GM18499 (cell line): ENCODE results near the gene SMIM15.
A peak's percentile ranks its signal among the peaks of the same experiment; 100 is the strongest.
"Not testable (repeated sequence)": the region's sequence is repeated elsewhere in the genome, so short reads cannot be mapped to it uniquely, and the experiment has no call there.

ENCODE experiments used
- ATAC-seq: cut with Tn5 transposase; IDR thresholded peaks from one replicate; pipeline ENCODE4 v1.9.1; 2021; ENCODE audit warnings: moderate number of reproducible peaks; ENCODE audit not compliant: insufficient read depth, unreplicated experiment

Gene SMIM15

DNA sequence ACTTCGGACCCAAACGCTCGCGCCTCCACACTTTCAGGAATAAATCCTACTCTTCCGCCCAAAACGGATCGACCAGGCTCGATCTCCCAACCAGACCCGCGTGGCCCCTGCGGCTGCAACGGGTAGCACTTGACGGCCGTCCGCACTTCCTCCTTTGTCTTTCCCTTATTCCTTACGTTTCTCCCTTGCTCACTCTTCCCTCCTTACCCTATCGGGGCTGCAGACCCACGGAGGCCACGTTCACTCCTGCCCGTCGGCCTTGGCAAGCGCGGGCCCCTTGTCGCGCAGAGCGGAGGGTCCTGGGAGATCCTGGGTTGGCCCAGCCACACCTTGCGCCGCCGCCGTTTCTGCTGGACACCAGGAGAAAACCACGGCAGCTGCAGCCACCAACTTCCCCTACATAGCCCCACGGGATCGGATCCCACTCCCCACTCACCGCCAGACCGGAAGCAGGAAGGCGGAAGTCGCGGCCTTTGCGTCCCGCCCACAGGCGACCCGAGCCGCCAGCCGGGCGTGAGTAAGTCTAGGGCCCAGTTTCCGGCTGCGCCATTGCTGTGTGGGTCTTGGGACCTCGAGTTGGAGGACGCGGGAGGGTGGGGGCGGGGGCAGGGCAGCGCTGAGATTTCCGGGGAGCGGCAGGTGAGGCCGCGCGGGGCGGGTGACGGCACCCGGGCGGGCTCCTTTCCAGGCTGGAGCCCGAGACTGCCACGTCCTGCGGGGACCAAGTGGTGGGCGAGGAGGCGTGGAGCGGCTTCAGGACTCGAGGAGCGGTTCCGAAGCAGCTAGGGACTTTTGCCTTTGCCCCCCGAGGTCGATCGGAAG, at the start of gene SMIM15:
TSS of gene SMIM15 (minus strand) at position 459 of the 822 bp plus-strand sequence. CDS start 2,297 bp downstream, outside the sequence.
- ATAC-seq: peak; percentile 85

DNA sequence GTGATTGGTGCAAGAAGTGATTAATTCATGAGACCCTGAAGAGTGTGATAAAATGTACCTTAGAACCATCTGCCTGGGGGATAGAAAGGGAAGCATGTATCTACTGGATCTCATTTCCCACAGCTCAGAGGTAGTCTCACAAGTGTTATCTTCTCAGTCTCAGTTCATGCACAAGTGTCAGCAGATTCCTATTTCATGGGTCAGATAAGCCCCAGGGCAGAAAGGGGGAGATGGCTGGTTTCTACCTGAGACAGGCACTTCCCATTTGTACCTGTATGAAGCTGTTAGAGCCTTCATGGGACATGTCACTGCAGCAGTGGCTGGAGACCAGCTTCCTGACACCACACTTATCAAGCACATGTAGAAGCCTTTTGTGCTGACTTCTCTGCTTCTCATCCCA, 45.6 kb upstream of the SMIM15 start:
- no peak for ATAC-seq

GRCh38 chr5:61205013-61205412, 42.7 kb upstream of the SMIM15 start:
- ATAC-seq: no peak

- ATAC-seq: no peak
Measured at GRCh38 chr5:61202213-61202612, 39.9 kb upstream of the SMIM15 start.

- ATAC-seq: no peak
Measured at GRCh38 chr5:61200582-61201155, 38.4 kb upstream of the SMIM15 start.

- no peak for ATAC-seq
Measured at GRCh38 chr5:61198606-61199005, 36.3 kb upstream of the SMIM15 start.

GRCh38 chr5:61187826-61188225, 25.6 kb upstream of the SMIM15 start:
- ATAC-seq: not testable (repeated sequence)

GRCh38 chr5:61187352-61187751, 25.1 kb upstream of the SMIM15 start:
- ATAC-seq: not testable (repeated sequence)

DNA sequence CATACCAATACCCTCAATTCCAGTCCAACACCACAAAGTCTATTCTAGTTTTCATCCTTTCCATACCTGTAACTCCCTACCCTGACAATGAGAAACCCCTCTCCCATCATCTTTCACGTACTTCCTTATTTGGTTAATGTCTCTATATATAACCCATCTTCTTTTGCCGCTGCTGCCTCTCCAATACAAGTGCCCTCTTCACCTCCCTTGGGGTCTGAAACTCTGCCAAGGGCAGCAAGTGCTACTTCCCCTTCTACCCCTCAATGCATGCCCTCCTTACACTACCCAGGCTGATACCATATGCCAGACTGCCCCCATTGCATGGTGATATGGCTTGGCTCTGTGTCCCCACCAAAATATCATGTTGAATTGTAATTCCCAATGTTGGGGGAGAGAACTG, 24.4 kb upstream of the SMIM15 start:
- ATAC-seq: no peak

GRCh38 chr5:61184708-61185107, 22.4 kb upstream of the SMIM15 start:
- no peak for ATAC-seq

DNA sequence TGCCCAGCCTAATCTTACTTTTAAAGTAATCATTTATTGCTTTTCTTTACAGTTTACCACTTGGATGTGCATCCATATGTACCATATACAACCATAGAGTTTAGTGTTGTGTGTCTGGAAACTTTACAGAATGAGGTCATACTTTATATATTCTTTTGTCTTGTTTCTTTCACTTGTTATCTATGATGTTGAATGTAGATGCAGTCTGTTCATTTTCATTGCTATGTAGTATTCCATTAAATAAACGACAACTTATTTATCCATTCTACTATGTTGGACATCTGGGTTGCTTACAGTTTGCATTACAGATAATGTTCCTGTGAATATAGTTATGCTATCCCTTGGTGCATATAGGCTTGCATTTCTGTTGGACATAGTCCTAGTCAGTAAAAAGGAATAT, 21.3 kb upstream of the SMIM15 start:
- ATAC-seq: no peak

DNA sequence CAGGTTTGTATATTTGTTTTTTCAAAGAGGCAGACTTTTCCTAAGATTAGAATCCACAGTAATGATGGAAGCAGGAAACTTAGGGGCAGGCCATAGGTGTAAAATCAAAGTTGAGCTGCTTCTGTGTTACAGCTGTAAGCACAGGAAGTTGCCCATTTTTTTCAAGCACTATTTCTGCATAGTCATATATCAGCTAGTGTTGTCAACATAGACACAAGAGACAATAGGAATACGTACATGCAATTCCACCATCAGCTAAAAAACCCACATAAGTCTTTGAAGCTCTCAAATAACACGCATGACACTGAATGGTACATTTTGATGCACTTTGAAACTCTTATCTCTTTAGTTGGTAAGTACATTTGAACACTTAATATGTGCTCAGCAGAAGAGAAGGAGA, 20.2 kb upstream of the SMIM15 start:
- ATAC-seq: no peak

DNA sequence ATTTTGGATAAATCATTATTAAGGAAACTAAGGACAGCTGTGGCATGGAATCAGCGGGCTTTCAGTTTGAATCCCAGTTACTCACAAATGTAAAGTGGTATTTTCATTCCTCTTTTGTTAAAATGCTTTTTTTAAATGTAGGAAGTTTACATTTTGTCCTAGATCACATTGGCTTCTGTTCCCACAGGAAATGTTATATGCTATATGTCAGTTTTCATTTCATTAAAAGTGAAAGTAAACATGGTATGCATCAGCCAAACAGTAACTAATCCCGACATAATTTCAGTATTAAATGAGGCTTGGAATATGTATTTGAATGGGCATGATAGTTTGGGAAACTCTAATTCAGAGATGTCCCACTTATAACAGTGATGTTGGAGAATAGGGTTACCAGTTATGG, 18.6 kb upstream of the SMIM15 start:
- no peak for ATAC-seq

- ATAC-seq: no peak
Measured at GRCh38 chr5:61178702-61179101, 16.4 kb upstream of the SMIM15 start.

DNA sequence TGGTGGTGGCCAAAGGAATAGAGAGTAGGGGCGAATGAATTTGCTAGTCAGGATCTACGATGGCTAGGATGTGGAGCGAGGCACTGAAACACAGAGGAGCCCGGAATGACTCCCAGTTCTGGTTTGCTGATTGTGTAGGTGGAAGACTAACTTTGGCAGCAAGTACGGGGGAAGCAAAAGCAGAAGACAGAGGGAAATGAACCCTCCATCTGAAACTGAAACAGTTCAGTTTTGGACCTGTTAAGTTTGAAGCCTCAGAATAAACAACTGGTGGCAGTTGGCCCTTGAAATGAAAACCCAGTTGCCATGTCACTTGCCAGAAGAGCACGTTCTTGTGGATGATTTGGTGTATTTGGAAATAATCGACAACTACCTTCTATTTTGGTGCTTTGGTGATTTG, 15.4 kb upstream of the SMIM15 start:
- peak; percentile 71 for ATAC-seq

DNA sequence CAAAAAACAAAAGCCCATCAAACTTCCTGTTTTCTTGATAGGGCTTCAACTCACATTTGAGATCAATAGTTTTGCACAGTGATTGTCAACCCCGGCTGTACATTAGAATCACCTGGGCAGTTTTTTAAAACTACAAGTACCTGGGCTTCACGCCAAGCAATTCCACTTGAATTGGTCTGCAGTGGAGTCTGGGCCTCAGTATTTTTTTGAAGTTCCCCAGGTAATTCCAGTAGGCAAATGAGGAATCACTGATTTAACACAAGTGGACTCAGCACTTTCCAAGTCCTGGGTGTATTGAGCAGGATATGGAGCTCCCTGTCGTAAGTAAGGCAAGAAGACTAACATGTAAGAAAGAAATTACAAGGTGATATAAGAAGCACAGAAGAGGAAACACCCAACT, 14.8 kb upstream of the SMIM15 start:
- ATAC-seq: no peak

DNA sequence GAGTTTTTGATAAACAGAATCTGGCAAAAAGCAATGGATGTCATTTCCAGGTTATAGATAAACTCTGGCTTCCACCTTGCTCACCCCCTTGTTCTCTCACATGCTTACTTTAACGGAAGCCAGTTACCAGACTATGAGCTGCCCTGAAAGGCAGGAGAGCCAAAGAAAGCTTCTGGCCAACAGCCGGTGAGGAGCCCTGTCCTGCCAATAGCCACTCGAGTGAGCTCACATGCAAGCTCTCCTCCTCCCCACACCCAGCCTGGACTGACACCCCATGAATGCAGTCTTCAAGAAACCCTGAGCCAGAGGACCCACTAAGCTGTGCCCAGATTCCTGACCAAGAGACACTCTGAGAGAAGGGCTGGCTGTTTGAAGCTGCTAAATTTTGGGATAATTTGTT, 14.4 kb upstream of the SMIM15 start:
- ATAC-seq: no peak

DNA sequence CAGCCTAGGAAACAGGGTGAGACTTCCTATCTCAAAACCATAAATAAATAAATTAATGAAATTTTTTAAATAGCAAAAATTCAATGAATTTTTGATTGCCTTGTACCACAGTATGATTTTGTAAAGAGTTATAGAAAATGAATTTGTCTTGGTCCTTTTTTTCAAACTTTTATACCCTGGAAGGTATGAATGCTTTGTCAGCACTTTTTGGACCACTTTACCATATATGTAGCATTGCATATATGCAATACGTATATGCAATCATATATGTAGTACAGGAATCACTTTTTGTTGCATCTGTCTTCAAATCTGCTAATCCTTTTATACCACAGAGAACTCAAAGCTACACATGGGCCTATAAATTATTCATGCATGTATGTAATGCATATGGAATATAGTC, 9.2 kb upstream of the SMIM15 start:
- ATAC-seq: no peak

DNA sequence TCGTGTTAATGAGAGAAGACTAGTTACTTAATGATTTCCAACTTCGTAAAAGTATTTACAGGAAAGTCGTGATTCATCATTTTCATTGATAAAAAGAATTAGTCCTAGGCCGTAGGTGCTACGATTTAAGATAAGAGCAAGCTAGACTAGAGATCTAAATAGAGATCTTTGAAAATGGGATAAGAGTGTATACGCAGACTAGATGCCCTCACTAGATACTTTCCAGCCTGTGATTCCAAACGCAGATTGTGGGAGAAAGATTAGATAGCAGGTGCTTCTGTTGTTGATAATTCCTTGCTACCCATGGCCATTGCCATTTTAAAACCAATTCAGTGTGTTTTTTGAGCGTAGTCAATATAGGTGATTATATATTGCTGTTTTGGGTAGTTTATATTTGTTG, 6.7 kb upstream of the SMIM15 start:
- no peak for ATAC-seq

DNA sequence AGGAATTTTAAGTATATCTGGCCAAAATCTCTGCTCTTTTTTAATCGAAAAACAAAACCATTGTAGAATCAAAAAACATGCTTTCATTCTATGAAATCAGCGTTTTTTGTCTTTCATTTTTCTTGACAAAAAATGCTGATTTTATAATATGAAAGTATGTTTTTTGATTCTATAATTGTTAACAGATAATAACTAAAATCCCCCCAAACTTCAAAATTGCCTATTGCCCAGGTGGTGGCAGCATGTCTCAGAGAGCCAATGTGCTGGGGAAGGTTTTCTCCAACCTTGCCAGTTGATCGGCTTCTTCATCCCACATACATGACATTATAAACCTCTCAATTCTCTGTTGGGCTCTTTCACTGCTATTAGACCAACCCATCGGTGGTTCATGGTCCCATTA, 5.1 kb upstream of the SMIM15 start:
- no peak for ATAC-seq

GRCh38 chr5:61163905-61164304, 1.6 kb upstream of the SMIM15 start:
- no peak for ATAC-seq
